Transverse colon (tissue), 4 donors: ENCODE results near the gene RALGPS1.

Source experiments
- EP300 ChIP-seq: sonication (generic); formaldehyde crosslinking; IDR thresholded peaks from one replicate; pipeline ENCODE4 v1.6.1; 2017; ENCODE audit warnings: antibody characterized with exemption, low read depth
- POLR2A ChIP-seq: fragments of 450-650 bp; IDR thresholded peaks from one replicate; pipeline ENCODE4 v1.6.1; 2016; ENCODE audit warnings: antibody characterized with exemption, mild to moderate bottlenecking, moderate library complexity
- POLR2AphosphoS5 ChIP-seq, 3 donors: sonication (generic); formaldehyde crosslinking; IDR thresholded peaks; one replicate each; pipeline ENCODE4 v1.6.1; 2016; ENCODE audit warnings: antibody characterized with exemption in 3 of 3
- TF ChIP-seq, protein P1 (sequence below), 5 experiments: fragments of 200-600 bp in 3 of 5; fragments of 450-650 bp in 2 of 5; sonication (generic) in 3 of 5; IDR thresholded peaks; 1 replicate in 2 of 5; 2 replicates in 3 of 5; pipeline ENCODE4 v1.5.1; 2016 to 2017; ENCODE audit warnings: antibody characterized with exemption in 5 of 5, inconsistent platforms in 3 of 5, mild to moderate bottlenecking in 2 of 5, moderate library complexity in 1 of 5

DNA sequence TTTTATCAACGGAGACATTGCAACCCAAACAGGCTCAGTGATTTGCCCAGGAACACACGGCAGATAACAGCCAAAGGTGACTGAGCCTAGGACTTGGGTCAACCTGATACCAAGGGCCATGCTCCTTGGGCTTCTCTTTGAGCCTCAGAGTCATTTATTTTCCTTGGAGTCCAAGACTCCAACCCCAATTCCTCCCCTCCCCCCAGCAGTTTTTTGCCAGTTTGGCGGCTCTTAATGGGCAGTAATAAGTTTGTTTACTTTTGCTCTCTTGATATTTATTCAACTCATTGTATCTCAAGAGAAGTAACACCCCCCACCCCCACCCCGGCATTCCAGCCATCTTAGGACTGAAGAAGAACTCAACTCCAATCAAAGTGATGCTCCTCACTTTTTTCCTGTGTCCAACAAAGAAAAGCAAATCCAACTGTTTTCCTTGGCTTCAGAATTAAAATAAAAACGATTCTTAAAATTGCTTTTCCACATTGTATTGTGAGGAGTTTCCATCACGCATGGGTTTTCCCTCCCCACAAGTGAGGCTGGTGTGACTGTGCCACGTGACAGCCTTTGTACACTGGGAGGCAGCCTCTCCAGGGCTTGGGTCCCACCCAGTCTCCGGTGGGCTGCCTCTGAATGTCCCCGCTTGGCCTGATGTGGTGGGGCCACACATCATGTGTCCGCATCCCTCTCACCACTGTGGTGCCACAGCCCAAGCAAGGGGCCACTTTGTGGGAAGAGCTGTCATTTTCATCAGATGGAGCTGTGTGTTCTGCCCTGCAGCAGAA, 198.8 kb downstream of the RALGPS1 start:
- TF ChIP-seq, protein P1, sequence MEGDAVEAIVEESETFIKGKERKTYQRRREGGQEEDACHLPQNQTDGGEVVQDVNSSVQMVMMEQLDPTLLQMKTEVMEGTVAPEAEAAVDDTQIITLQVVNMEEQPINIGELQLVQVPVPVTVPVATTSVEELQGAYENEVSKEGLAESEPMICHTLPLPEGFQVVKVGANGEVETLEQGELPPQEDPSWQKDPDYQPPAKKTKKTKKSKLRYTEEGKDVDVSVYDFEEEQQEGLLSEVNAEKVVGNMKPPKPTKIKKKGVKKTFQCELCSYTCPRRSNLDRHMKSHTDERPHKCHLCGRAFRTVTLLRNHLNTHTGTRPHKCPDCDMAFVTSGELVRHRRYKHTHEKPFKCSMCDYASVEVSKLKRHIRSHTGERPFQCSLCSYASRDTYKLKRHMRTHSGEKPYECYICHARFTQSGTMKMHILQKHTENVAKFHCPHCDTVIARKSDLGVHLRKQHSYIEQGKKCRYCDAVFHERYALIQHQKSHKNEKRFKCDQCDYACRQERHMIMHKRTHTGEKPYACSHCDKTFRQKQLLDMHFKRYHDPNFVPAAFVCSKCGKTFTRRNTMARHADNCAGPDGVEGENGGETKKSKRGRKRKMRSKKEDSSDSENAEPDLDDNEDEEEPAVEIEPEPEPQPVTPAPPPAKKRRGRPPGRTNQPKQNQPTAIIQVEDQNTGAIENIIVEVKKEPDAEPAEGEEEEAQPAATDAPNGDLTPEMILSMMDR (IDR thresholded peaks at IDR 0.05) = no peak
- TF ChIP-seq EP300 (no peak), POLR2A (no peak), POLR2AphosphoS5 (IDR thresholded peaks at IDR 0.05) (no peak)
